Articular chondrocyte of knee joint (primary cell): ENCODE measurements around the gene B4GAT1. TPM values are rescaled to one million over a fixed set of nuclear protein-coding genes. Genes with fewer than 3 reads are reported as not detected.
A peak's percentile ranks its signal among the peaks of the same experiment; 100 is the strongest.

ENCODE experiments used
- small RNA-seq: library from RNA; depleted of rRNA; stranded (forward); fragments of <200 nt; gene quantifications from one replicate; pipeline ENCODE3, GENCODE V24; 2012
- total RNA-seq: library from RNA; depleted of rRNA; stranded (reverse); fragments of >200 nt; gene quantifications from 2 replicates; pipeline ENCODE4 v1.2.3, GENCODE V29; 2012

B4GAT1 gene
- 14.5 and 18.1 TPM in 2 replicates for total RNA-seq

GRCh38 chr11:66347425-66348276, at the start of gene B4GAT1:
Gene B4GAT1 (minus strand): TSS chr11:66347629. CDS start chr11:66347545, 84 bp downstream.

GRCh38 chr11:66371627-66372415, 24.4 kb upstream of the B4GAT1 start, which contains the start of gene SLC29A2:
Gene SLC29A2 (minus strand): TSS chr11:66371760. CDS start chr11:66371591, 169 bp downstream.

GRCh38 chr11:66344550-66345315, 2.7 kb downstream of the B4GAT1 start, which contains the start of gene BRMS1:
Gene BRMS1 (minus strand): TSS chr11:66345104. CDS start chr11:66342234, 2,870 bp downstream.

GRCh38 chr11:66336234-66337102, 11.0 kb downstream of the B4GAT1 start, which contains the start of gene RIN1:
Gene RIN1 (minus strand): TSS chr11:66336434. CDS start chr11:66336402, 32 bp downstream.

GRCh38 chr11:66316849-66317251, 30.6 kb downstream of the B4GAT1 start, which contains the start of gene CD248:
Gene CD248 (minus strand): TSS chr11:66317044. CDS start chr11:66317027, 17 bp downstream.

Small RNAs within 50 kb of the gene (small RNA-seq; reads per million reads assigned to genes)
- gene RF00017 = not detected
- gene RNU1-84P = 0.69 reads per million, percentile 25 among the genes with 10 or more reads in this experiment

Other genes with a start within 250 kb of the B4GAT1 start
- 11.1 and 12.5 TPM in 2 replicates for gene KLC2, start 89.9 kb downstream of the B4GAT1 start, total RNA-seq
- 74.4 and 77.1 TPM in 2 replicates for gene RAB1B, start 79.0 kb downstream of the B4GAT1 start, total RNA-seq
- gene CNIH2, start 69.5 kb downstream of the B4GAT1 start, total RNA-seq = 0.22 TPM in 1 of 2 replicates, not detected in the other
- gene YIF1A, start 58.5 kb downstream of the B4GAT1 start, total RNA-seq = 99.6 and 122 TPM in 2 replicates
- 0.26 and 0.32 TPM in 2 replicates for gene TMEM151A, start 55.7 kb downstream of the B4GAT1 start, total RNA-seq
- 29.1 and 39.1 TPM in 2 replicates for gene CD248, start 30.6 kb downstream of the B4GAT1 start, total RNA-seq
- 22.7 and 23.1 TPM in 2 replicates for gene RIN1, start 11.2 kb downstream of the B4GAT1 start, total RNA-seq
- 36.4 and 38.0 TPM in 2 replicates for gene BRMS1, start 2.5 kb downstream of the B4GAT1 start, total RNA-seq
- gene SLC29A2, start 24.1 kb upstream of the B4GAT1 start, total RNA-seq = 0.11 and 0.13 TPM in 2 replicates
- gene NPAS4, start 73.4 kb upstream of the B4GAT1 start, total RNA-seq = under 0.01 TPM in 1 of 2 replicates, not detected in the other
- 36.5 and 45.6 TPM in 2 replicates for gene MRPL11, start 91.2 kb upstream of the B4GAT1 start, total RNA-seq
- 8.8 and 10.1 TPM in 2 replicates for gene PELI3, start 119.3 kb upstream of the B4GAT1 start, total RNA-seq
- 27.1 and 33.2 TPM in 2 replicates for gene DPP3, start 132.8 kb upstream of the B4GAT1 start, total RNA-seq
- gene BBS1, start 163.0 kb upstream of the B4GAT1 start, total RNA-seq = 37.8 and 52.4 TPM in 2 replicates
- gene ZDHHC24, start 198.4 kb upstream of the B4GAT1 start, total RNA-seq = 7.7 and 9.5 TPM in 2 replicates
- gene ACTN3, start 199.3 kb upstream of the B4GAT1 start, total RNA-seq = under 0.01 and 0.11 TPM in 2 replicates
- 26.3 and 26.8 TPM in 2 replicates for gene CTSF, start 221.0 kb upstream of the B4GAT1 start, total RNA-seq
- 0.76 and 0.78 TPM in 2 replicates for gene CCDC87, start 245.4 kb upstream of the B4GAT1 start, total RNA-seq
- gene CCS, start 245.6 kb upstream of the B4GAT1 start, total RNA-seq = 27.7 and 39.3 TPM in 2 replicates